Transverse colon (tissue), 3 donors: ENCODE measurements around the gene TCF7L2.

ENCODE experiments used
- EP300 ChIP-seq: sonication (generic); formaldehyde crosslinking; IDR thresholded peaks from one replicate; pipeline ENCODE4 v1.6.1; 2017; ENCODE audit warnings: antibody characterized with exemption, low read depth
- TF ChIP-seq, protein P1 (sequence below), 5 experiments: fragments of 200-600 bp in 3 of 5; fragments of 450-650 bp in 2 of 5; sonication (generic) in 3 of 5; IDR thresholded peaks; 1 replicate in 2 of 5; 2 replicates in 3 of 5; pipeline ENCODE4 v1.5.1; 2016 to 2017; ENCODE audit warnings: antibody characterized with exemption in 5 of 5, inconsistent platforms in 3 of 5, mild to moderate bottlenecking in 2 of 5, moderate library complexity in 1 of 5

DNA sequence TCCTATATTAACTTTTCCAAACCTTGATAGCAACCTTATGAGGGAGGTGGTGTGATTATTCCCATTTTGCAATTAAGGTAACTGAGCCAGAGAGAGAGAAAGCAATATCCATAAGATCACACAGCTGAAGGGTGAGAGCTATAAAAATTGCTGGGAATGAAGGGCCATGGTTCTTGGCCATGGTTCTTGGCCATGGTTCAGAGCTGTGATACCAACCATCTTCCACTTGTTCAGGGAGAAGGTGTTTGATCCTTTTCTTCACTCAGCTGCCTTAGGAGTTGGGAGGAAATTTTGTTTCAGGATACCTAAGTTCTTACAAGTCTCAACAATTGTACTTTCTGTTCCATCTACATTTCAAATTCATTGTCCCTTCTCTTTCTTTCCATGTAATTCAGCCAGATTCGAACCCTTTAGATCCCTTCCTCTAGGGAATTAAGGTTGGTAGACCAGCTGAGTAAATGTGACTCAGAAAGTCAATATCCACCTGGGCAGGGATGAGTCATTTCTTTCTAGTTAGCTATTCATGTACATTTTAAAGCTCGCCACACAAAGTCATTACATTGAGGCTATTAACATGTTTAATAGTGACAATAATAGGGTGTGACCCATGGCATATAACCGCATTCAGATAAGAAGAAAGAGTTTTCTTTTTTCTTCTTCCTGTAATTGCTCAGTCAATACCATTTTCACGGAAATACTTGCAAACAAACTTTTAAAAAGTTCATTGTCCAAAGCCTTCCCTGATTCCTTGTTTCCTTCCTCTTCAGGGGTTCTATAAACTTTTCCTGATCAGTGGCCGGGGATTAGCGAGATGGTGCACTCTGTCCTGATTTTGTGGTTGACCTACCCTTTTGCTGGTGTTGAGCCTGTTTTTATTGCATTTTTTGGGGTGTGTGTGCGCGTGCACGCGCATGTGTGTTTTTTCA, 143.4 kb downstream of the TCF7L2 start:
- no peak for TF ChIP-seq EP300
- TF ChIP-seq, protein P1, sequence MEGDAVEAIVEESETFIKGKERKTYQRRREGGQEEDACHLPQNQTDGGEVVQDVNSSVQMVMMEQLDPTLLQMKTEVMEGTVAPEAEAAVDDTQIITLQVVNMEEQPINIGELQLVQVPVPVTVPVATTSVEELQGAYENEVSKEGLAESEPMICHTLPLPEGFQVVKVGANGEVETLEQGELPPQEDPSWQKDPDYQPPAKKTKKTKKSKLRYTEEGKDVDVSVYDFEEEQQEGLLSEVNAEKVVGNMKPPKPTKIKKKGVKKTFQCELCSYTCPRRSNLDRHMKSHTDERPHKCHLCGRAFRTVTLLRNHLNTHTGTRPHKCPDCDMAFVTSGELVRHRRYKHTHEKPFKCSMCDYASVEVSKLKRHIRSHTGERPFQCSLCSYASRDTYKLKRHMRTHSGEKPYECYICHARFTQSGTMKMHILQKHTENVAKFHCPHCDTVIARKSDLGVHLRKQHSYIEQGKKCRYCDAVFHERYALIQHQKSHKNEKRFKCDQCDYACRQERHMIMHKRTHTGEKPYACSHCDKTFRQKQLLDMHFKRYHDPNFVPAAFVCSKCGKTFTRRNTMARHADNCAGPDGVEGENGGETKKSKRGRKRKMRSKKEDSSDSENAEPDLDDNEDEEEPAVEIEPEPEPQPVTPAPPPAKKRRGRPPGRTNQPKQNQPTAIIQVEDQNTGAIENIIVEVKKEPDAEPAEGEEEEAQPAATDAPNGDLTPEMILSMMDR (IDR thresholded peaks at IDR 0.05), result peak in 1 of 5 experiments; percentile 12
